Stomach smooth muscle (tissue), 2 donors: ENCODE measurements around the gene EDA2R.

Source experiments
- H3K27ac ChIP-seq: one replicate; pipeline ENCODE4 v1.7.0; 2013; ENCODE audit warnings: mild to moderate bottlenecking, low read length, inconsistent platforms
- H3K27me3 ChIP-seq, 2 donors: one replicate each; pipeline ENCODE4 v1.7.0; 2013; ENCODE audit warnings: low read length in 2 of 2; ENCODE audit not compliant: insufficient read depth in 2 of 2, control insufficient read depth in 1 of 2
- H3K36me3 ChIP-seq, 2 donors: one replicate each; pipeline ENCODE4 v1.7.0; 2013; ENCODE audit warnings: low read length in 2 of 2; ENCODE audit not compliant: control insufficient read depth in 2 of 2, insufficient read depth in 2 of 2
- H3K4me1 ChIP-seq: one replicate; pipeline ENCODE4 v1.7.0; 2013; ENCODE audit warnings: low read length; ENCODE audit not compliant: control insufficient read depth, insufficient read depth
- H3K4me3 ChIP-seq, 2 donors: one replicate each; pipeline ENCODE4 v1.7.0; 2013; ENCODE audit warnings: low read length in 2 of 2
- H3K9ac ChIP-seq, 2 donors: one replicate each; pipeline ENCODE4 v1.7.0; 2013; ENCODE audit warnings: low read length in 2 of 2, mild to moderate bottlenecking in 1 of 2
- H3K9me3 ChIP-seq, 2 donors: one replicate each; pipeline ENCODE4 v1.7.0; 2013; ENCODE audit warnings: low read length in 2 of 2; ENCODE audit not compliant: control insufficient read depth in 2 of 2
- donor health status: healthy.
- donor health status: Pancreatic carcinoma.

Gene EDA2R

DNA sequence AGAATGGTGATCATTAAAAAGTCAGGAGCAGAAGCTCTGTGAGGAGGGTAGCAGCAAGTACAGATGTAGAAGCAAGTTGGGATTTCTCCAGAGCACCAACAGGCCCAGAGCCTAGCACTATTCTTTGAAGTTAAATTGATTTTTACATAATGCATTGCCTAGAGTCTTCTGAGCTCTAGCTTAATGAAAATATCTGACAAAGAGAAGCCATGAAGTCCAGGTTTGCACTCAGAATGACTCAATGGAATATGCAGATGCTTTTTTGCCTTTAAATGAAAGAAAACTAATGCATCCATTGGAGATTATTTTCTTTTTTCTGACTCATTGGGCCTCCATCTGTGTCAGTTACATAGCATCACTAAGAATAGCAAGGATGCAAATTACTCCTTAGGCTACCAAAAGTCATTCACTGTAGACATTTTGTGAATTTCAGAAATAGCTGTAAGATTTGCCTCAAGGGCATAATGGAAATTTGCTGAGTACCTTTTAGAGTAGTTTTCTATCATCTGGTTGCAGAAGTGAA lies 91.0 kb downstream of the EDA2R start:
- H3K9ac ChIP-seq, result no peak overlapping the region
- no peaks in the 10 kb centered on the region for H3K9me3 ChIP-seq
- H3K4me3 ChIP-seq, result no peak overlapping the region

More for the DNA sequence above, 91.0 kb downstream of the EDA2R start:
- H3K27me3 ChIP-seq, result peaks cover 0 to 2% of the 10 kb centered on the region in 2 donors
- H3K27ac ChIP-seq, result no peak overlapping the region
- no peaks in the 10 kb centered on the region for H3K36me3 ChIP-seq
- H3K4me1 ChIP-seq, result no peaks in the 10 kb centered on the region
